Cerebellar cortex (tissue), 1 donor: ENCODE data around the gene HEATR3.

Source experiments
- DNase-seq: peaks from one replicate; pipeline ENCODE4 v3.0.0-alpha.2; 2015; ENCODE audit warnings: low spot score

The HEATR3 gene, protein sequence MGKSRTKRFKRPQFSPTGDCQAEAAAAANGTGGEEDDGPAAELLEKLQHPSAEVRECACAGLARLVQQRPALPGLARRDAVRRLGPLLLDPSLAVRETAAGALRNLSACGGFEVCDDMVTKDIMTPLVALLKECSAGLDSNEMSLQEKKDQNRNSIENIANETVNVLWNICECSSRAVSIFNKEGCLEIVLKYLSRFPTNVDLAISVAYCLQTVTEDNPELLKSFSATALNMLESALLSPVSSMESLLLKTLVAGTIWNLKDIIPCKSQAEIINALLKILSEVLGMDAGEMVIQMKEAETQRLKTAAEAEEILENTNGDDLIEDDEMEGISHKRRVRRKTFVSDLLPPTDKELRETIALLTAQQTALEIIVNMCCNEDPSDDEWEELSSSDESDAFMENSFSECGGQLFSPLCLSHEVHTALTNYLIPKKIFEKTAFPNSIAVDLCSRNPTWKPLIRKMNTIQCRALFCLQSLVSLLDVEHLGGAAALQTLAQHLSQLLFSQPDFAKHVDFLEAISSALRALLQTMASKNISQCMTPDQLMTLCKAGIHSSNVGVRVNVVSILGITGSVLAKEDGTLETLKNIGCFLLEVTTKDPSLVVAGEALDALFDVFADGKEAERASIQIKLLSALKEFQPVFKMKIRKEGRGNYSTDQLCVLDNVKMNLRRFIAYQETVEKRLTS

DNA sequence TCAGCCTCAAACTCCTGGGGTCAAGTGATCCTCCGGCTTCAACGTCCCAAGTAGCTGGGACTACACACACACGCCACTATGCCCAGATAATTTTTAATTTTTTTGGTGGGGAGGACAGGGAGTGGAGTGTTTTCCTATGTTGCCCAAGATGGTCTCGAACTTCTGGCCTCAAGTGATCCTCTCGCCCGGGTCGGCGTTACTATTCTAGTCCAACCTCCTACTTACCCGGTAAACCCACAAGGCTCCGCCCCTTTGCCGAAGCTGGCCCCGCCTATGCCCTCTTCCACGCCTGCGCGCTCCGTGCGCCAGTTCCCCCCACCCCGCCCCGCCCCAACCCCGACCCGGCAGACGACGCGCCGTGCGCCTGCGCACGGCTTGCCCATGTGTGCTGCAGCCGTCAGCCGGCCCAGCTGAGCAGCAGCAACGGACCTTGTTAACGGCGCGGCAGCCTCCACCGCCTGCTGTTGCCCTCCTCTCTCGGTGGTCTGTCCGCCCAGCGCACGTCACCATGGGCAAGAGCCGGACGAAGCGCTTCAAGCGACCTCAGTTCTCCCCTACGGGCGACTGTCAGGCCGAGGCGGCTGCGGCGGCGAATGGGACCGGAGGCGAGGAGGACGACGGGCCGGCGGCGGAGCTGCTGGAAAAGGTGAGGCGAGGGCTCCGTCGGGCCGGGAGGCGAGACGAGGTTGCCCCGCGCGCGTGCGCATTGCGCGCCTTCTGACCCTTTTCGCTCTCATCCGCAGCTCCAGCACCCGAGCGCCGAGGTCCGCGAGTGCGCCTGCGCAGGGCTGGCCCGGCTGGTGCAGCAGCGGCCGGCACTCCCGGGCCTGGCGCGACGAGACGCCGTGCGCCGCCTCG lies at the start of gene HEATR3:
Gene HEATR3, plus strand, starts transcription at position 347 of the 858 bp plus-strand sequence. Its CDS starts 162 bp downstream, at position 509.
- DNase-seq = peak; percentile 90

DNA sequence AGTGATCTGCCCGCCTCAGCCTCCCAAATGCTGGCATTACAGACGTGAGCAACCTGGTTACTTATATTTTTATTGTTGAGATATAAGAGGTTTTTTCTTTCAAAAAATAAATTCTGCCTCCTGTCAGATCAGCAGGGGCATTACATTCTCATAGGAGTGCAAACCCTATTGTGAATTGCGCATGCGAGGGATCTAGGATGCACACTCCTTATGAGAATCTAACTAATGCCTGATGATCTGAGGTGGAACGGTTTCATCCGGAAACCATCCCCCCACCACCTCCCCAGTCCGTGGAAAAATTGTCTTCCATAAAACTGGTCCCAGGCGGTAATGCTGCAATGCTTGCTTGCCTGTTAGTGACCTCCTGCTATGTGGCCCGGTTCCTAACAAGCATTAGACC lies 48.2 kb upstream of the HEATR3 start:
- DNase-seq = no peak

DNA sequence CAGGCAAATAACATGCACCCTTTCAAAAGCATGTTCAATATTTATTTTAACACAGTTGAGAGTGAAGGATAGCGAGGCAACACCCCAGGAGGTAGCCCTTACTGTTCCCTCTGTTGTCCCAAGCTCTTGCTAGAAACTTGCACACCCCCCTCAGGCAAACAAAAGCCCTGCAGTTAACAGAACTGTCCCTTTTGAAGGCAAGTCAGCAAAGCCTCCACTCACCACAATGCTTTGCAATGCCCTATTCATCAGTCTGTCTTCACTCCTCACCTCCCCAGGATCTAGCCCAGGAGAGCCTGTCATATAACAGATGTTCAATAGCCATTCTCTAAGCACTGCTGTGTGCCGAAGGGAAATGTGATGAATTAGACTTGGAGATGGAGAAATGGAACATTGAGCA lies 44.2 kb upstream of the HEATR3 start:
- no peak for DNase-seq

DNA sequence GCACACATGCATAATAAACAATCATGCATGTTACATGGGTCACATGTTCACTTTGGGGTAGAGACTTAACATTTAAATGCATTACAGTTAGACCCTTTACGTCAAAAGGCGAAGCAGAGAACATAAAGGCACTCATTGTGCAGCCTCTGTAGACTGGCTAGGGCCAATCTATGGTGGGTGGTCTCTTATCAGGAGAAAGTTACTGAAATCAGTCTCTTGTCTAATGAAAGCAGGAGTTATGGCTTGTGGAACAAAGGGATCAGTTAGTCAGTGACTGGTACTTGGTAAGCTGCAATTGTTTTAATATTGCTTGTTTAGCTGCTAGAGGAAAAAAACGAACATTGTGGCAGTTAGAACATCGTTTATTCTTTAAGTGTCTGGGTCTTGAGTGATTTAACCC lies 42.1 kb upstream of the HEATR3 start:
- no peak for DNase-seq

GRCh38 chr16:50024207-50024606 lies 41.6 kb upstream of the HEATR3 start:
- no peak for DNase-seq

- peak; percentile 97 for DNase-seq
Measured at GRCh38 chr16:50024684-50025536, 40.9 kb upstream of the HEATR3 start, which contains the start of gene CNEP1R1. Gene CNEP1R1 (plus strand): TSS chr16:50025225. CDS start chr16:50025316, 91 bp downstream.

GRCh38 chr16:50025537-50025931 lies 40.2 kb upstream of the HEATR3 start:
- DNase-seq = peak; percentile 34

- DNase-seq = no peak
Measured at GRCh38 chr16:50027829-50028228, 37.9 kb upstream of the HEATR3 start.

DNA sequence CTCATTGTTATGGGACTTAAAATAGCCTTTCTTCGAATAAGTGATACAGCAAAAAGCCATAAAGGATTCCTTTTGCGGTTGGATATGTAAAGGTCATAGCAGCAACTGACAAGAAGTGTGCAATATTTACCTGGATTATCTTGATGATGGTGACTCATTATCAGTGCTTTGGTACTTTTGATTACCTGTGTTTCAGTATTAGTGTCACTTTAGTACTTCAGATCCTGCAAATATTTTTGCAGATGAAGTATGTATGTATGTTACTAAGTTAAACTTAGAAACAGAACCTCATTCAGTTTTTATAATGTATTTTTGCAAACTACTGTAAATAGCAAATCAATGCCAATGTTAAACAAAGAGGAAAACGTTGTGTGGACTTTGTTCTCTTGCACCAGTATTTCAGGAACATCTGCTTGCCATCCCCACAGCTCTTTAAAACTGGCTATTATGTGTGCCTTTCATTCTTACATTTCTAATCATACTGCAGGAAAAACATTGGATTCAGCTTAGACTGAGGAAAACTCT lies 30.2 kb upstream of the HEATR3 start:
- no peak for DNase-seq

- DNase-seq = no peak
Measured at GRCh38 chr16:50036426-50036825, 29.3 kb upstream of the HEATR3 start.

- no peak for DNase-seq
Measured at GRCh38 chr16:50037662-50038220, 28.0 kb upstream of the HEATR3 start.

DNA sequence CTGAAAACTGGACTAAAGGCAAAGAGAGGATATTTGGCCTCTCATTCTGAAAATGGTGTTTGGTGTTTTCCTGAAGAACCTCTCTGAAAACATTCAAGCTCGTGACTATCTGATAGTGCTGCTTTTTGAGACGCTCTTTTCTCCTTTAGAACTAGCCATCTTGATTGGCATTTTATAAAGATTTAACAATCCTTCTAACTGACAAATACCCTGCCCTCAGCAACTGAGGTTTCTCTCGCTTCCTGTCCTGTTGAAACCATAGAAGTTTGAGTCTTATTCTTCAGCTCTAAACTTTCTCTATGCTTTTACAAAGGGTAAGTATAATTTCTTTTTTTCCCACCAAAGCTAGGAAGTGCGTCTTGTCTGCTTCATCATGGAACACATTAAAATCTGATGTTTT lies 27.5 kb upstream of the HEATR3 start:
- DNase-seq = no peak

DNA sequence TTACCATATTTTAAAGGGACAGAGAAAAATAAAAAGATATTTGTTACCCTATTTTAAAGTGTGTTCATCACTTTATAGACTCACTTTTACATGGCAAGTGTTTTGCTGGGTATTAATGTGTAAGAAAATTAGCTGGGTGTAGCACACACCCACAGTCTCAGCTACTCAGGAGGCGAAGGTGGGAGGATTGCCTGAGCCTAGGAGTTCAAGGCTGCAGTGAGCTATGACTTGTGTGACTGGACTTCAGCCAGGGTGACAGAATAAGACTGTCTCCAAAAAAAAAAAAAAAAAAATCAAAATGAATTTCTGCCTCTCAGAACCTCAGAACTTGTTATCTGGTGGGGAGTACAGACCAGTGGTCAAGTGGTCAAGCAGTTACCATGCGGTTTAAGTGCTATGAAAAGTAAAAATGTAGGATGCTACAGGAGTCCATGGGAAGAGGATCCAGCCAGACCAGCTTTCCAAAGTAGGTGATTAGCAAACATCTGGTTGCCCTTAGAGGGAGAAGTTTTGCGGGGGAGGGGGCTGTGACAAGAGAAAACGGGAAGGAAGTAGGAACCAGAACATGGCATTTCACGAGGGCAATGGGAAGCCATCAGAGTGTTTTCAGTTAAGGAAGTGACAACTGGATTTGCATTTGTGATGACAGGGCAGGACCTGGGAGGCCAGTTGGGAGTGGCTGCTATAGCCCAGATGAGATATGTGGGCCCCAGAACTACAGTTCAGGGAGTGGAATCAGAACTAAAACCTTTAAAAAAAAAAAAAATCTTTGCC lies 26.8 kb upstream of the HEATR3 start:
- no peak for DNase-seq

- DNase-seq = no peak
Measured at GRCh38 chr16:50040018-50040417, 25.8 kb upstream of the HEATR3 start.

- no peak for DNase-seq
Measured at GRCh38 chr16:50040710-50041109, 25.1 kb upstream of the HEATR3 start.

DNA sequence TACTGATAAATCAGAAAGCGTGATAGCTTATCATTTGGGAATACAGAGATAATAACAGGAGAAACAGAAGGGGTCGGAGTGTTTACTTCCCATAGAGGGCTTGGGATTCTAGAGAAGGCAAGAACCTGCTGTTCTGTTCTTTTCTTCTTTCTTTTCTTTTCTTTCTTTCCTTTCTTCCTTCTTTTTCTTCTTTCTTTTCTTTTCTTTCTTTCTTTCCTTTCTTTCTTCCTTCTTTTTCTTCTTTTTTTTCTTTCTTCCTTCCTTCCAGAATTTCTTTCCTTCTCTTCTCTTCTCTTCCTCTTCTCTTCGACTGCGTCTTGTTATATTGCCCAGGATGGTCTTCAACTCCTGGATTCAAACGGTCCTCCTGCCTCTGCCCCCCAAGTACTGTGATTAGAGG lies 22.4 kb upstream of the HEATR3 start:
- no peak for DNase-seq

DNA sequence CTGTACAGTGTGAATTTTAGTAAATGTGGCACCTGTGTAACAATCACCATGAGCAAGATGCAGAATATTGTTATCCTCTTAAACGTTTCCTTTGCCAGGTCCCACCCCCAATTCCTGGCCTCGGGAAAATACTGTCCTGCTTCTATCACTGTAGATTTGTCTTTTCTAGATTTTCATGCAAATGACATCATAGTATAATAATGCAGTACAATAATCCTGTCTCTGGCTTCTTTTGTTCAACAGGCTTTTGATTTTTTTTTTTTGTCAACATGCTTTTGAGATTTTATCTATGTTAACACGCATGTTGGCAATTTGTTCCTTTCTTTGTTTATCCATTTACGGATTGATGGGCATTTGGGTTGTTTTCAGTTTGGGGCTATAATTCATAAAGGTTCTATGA lies 20.4 kb upstream of the HEATR3 start:
- no peak for DNase-seq

GRCh38 chr16:50046853-50047252 lies 18.9 kb upstream of the HEATR3 start:
- no peak for DNase-seq

DNA sequence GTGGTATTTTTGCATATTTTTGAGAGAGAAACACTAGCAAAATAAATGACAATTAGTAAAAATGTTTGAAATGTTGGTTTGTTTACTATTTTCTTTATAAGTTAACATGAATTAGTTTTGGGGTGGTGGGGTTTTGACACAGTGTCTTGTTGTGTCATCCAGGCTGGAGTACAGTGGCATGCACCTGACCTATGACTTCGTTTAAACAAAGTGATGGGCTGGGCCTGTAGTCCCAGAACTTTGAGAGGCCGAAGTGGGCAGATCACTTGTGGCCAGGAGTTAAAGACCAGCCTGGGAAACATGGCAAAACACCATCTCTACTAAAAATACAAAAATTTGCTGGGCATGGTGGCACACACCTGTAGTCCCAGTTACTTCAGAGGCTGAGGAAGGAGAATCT lies 17.9 kb upstream of the HEATR3 start:
- DNase-seq = no peak

GRCh38 chr16:50050802-50051201 lies 15.0 kb upstream of the HEATR3 start:
- DNase-seq = no peak
